ENCODE results near the gene HOXC6.

HOXC6 gene

DNA sequence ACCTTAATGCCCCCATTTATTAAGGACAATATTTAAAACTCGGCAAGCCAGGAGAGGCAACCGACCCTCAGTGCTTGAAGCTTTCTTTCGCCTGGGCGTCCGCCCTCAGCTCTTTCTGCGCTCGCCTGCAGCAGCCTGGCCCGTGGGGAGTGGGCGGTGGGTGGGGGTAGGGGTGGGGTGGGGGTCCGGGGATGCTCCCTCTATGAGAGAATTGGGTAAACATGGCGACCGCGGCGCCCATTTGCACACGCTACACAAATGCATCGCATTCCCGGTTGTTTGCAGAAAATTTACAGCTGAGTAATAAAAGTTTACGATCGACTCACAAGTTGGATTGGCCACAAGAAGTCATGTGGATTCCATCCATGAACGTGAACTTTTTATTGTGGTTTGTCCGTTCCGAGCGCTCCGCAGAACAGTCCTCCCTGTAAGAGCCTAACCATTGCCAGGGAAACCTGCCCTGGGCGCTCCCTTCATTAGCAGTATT is 11.7 kb upstream of the HOXC6 start:
- DNase-seq: peak; percentile 82

DNA sequence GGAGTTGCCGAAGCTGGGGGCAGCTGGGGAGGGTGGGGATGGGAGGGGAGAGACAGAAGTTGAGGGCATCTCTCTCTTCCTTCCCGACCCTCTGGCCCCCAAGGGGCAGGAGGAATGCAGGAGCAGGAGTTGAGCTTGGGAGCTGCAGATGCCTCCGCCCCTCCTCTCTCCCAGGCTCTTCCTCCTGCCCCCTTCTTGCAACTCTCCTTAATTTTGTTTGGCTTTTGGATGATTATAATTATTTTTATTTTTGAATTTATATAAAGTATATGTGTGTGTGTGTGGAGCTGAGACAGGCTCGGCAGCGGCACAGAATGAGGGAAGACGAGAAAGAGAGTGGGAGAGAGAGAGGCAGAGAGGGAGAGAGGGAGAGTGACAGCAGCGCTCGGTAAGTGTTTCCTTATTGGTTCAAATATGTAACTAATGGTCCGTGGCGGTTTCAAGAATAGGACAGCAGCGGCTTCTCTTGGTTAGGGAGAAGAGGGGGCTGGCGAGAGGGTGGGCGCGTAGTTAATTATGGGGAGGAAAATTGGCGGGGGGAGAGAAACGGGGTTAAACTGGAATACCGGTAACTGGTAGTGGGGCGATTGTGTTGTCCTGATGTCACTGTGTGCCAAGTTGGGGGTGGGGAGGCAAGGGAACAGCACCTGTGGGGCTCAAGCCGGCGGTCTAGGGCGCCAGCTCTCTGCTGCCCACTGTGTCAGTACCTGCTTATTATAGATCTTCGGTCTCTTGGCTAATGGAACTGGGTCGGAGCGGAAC is 11.0 kb upstream of the HOXC6 start:
- DNase-seq: peak; percentile 72

DNA sequence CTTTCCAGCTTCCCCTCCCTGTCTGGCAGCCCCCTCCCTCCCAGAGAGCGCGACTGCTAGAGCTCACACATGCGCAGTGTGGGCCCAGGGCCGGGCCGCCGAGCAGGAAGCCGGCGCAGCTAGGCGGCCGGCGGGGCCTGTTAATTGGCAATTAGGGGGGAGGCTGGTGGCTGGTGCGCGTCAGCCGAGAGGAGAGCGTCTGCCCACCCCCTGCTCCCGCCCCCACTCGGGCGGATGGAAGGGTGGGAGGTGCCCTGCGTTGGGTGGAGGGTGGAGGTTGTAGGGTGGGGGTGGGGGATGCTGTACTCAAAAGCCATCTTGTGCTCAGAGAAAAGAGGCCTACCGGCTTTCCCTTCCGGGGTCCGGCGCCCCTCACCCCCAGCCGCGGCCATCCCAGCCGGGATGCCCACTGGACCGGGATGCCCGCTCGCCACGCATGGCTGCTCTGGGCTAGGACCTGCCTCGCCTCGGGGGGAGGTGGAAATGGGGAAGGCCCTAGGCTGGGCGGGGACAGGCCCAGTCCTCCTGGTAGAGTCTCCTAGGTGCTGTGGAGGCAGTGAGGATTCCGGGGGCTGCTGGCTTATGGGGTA is 10.3 kb upstream of the HOXC6 start:
- DNase-seq: peak; percentile 95

DNA sequence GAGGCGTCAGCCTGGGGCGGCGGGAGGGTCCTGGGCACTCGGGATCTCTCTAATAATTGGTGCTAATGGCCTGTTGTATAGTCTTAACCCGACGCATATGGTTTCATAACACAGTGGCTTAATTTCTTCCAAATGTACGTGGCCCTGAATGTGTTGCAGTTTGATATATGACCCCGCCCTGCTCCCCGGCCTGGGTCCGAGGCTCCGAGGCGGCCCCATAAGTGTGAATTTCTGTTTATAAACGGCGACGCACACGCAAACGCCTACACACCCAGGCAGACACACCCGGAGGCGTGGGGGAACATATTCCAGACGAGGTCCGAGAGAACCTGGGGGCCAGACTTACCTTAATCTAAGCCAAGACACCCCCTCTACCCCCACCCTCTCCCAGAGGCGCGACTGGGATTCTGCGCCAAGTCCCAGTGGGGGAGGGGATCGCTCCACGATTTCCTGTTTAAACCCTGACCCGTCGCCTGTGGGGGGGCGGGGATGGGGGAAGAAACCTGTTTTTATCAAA is 9.7 kb upstream of the HOXC6 start:
- peak; percentile 70 for DNase-seq

DNA sequence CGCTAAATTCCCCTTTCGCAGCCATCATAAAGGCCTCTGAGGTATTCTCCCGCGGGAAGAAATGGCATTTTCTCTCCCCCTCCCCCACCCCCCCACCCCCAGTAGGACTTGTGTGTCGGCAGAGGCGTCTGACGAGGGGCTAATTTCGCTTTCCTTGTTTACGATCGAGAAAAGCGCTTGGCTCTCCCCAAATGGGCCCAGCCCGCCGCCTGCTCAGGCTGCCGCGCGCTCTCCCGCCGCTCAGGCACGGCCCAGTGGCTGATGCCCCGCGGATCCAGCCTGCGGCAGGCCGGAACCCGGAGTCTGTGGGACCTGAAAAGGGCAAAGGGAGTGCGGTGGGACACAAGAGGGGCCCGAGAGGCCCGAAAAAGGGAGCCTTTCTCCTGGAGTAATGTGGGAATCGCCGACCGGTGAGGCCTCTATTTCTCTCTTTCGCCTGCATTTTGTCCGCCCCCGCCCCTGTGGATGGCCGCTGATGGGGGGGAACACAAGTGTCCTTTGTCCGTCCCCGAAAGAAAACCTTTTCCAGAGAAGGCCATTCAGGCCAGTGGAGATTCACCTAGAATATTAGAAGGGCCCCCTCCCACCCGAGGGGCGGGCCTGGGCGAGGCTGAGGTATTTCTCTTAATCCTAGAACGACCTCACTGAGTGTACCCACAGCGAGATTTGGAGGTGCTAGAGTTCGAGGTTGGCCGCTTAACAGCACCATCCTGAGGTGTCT is 9.0 kb upstream of the HOXC6 start:
- DNase-seq: peak; percentile 55

DNA sequence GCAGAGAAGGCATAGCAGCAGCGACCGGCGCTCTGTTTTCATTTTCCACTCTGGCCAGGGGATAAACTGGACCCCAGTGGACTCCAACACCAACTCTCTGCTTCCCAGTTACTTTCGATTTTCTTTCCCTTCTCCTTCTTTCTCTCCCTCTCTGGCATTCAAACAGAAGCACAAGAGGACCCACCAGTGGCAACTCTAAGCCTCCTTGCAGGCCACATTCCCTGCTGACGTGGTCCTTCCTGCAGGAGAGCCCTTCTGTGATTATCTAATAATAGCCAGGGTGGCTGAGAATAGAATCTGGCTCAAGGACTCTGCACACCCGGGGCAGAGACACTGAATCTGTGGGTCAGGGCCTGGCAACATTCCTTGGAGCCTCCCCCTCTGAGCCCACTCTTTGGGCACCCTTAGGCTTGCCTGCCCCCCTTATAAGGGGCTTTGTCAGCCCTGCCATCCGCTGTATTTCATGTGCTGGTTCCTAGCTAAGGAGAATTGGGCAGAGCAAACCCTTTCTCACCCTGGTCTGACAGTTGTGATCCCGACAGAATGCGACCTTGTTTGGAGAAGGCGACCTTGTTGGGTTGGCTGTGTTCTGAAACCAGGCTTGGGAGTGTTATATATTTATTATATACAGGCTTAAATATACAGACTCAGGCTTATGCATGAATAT is 8.2 kb upstream of the HOXC6 start:
- DNase-seq: peak; percentile 60

DNA sequence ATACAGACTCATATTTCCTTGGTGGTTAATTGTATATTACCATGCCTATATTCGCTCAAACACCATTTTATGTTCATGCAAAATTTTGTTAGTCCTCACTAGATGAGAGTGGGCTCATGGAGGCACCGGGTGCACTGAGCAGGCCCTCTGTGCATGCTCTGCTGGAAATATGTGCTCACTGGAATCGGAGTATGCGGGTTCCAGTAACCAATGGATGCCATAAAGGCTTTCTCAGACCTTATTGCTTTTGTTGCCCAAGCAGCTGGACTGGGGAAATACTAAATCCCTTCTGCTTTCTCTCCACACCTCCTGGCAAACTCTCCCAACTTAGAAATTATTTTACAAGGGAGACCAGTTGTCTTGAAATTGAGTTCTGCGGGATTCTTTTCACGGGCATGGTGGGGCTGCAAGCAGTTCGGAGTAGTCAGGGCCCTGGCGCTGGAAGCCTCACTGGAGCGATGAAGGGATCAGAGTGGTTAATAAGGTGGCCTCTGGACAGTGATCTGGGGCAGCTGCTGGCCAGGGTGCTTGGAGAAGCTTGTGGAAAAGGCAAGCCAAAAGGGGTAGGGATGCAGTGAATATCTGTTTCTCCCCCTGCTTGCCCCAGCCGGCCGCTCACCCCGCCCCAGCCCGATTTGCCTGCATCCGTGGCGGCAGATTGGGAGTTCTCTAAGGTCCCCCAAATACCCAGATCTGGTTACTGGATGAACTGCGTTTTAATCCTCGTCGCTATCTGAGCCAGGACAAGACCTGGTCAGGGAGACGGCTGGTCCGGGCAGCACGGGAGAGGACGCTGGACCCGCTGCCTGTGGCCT is 7.4 kb upstream of the HOXC6 start:
- DNase-seq: no peak

DNA sequence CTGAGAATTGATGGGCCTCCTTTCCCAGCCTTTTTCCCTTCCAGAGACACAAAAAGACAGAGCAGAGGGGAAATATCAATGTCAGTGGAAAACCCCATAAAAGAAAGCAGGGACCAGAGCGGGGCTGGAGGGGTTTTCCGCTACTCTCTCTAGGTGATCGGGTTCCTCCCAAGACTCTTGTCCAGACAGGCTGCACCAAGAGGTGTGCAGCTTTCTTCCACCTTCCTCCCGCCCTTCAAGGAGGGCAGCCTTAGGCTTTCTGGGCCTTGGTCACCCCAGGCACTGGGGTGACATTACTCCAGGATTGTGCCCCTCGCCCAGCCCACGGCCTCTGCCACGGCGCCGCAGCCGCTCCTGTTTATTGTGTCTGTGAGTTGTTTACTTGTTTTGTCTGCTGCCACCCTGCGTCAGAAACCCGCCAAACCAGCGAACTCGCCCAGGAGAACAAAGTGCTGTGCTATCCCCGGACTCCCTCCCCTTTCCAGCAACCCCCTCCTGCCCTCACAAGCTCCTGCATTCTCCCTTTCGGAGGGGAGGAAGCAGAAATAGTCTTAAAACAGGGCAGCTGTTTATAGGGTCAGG is 6.7 kb upstream of the HOXC6 start:
- no peak for DNase-seq

DNA sequence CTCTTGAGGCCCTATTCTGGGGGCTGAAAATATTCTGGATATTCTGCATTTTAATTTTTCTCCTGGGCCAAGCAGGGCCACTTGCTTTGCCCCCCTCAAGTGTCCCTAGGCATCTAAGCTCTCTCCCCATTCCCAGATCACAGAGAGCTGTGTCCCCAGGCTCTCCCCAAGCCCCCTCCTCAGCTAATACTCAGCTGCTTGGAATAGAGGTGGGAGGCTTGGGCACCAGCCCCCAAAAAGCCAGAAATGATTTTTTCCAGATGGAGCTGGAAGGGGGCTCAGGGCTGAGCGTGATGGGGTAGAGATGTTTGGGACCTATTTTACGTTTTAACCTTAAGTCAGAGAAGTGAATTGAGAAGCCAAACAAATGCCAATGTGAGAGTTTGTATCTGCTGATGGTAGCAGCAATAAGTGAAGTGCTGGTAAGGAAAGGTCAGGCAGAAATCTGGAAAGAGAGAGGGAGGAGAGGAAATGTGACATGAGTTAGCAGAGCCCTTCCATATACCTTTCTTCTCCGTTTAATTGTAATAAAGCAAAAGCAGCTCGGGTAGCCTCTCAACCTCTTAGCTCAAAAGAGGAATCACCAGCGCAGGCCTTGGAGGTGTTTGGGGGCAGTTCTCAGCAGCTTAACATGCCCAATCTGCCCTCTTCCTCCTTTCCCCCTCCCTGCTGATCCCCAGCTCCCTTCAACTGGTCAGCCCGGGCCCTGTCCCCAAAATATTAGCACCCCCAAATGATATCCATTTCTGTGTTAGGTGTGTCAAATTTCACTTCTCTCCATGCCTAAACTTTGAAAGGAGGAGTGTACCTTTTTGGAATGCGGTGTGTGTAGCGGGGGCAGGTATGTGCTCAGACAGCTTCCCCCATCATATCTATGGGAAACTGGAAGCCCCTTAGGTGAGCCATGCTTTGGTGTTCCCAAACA is 5.0 kb upstream of the HOXC6 start:
- no peak for DNase-seq

DNA sequence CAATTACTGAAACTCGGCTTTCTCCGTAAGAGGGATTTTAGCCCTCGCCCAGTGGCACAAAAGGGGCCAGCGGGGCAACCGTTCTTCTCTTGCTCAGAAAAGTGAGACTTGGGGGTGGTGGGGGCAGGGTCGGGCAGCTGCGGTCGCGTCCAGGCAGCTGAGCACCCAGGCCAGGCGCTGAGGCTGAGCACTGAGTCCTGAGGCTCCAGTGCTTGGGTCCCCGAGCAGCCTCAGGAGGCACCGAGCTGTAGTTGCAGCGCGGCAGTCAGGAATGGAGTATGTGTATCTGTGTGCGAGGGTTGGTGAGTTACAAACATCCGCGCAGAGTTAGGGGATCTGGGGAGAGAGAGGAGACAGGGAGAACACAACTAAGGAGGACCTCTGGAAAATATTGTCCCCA is 4.1 kb upstream of the HOXC6 start:
- peak; percentile 24 for DNase-seq

DNA sequence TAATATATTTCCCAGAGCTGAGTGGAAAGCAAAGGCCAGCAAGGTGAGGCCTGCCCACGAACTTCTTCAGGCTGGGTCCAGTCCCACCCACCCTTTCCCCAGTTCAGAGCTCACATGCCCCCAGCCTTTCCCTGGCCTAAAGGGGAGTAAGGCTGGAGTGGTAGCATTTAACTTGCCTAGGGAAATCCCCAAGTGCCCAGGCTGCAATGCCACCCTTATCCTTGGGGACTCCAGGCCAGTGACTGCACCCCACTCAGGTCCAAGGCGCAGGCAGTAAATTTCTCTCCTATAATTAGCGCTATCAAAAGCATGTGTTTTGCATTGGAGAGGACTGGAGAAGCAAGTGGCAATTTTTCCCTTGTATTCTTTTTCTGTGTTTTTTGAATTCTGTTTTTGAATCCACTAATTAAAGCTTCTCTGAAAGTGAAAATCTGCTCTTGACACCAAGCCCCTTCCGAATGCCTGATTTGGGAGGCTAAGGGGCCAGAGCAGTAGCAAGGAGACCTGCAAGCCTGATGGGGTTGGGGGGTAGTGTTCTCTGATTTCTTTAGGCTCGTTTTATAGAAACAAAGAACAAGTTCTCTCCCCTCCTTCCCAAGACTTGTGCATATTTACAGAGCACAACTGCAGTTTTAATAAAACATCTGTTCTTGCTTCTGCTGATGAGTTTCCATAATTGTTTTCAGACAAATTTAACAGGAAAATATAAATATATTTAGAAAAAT is 3.5 kb upstream of the HOXC6 start:
- peak; percentile 20 for DNase-seq

DNA sequence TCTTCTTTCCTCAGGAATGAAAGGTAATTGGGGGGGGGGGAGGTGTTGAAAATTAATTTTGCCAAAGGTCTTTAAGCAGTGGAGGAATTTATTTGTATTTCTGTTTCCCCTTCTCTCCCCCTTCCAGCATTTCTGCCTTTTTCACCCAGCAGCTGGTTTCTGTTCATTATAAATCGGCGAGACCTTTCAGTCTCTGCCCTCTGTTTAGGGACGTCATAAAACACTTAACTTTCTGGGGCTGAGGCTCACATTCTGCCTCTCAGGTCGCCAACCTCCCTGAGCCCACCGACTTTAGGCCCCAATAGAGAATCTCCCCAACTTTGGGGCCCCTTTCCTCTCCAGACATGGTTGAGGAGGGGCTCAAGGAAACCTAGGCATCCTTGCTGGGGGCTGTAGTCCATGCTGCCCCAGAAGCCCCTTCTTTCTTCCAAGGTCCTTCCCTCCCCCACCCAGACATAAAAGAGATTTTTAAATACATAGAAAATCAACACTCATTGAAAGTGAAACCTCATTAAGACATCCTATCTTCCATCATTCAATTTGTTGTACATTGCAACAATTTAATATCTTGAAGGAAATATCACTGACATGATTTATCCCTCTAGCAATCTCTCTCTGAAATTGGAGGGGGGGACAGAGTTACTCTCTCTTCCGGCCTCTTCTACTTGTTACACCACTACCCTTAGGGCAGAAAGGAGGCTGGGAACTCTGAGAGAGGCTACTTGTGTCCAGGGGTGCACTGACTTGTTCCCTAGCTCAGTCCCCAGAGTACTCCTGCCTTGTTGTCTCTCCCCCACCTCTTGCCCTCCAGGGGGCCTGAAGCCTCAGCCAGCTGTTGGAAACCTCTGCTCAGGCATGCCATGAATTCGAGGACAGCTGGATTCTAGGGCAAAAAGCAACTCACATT is 2.5 kb upstream of the HOXC6 start:
- DNase-seq: peak; percentile 23

DNA sequence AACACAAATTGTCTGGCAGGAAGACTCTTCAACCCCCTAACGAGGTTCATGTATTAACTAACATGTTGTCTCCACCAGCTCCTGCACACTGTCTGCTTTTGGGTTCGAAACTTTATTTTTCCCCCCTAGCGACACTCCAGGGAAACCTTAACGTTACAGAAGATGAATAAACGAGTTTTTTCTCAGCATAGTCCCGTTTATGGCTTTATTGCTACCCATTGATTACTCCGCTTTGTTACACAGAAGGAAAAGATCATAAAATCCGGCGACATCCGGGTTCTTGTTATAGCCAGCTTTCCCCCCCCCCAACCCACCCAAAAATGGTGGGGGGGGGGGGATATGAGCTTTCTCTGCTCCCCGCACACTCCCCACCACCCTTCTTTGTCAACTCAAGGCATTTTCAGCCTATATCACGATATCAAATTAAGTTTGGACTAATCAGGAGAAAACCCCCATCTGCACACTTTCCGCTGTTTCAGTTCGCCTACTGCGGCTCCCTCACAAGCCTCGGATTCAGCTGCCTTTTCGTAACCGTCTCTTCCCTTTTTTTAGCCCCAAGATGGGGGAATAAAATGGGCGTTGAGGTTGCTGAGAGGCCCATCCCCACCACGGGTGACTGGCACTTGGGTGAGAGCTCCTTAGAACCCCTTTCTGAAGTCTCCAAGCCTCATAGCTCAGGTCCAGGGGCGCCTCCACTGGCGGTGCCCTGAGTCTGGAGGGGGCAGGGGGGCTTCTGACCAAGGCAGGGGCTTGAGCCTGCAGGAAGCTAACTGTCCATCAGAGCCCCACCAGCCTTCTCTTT is 1.4 kb upstream of the HOXC6 start:
- DNase-seq: no peak

DNA sequence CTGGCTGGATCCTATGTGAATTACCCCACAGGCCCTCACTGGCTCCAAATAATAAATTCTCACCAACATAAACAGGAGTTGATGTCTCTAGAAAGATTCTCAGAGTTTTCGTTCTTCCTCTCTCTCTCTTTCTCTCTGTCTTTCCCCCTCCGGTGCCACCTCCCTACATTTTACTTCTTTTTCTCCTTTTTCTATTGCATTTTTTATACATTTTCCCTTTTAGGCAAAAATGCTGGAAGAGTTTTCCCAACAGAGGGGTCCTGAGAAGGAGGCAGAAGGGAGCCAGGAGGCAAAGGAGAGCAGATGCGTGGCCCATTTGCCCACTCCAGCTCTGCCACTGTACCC is 826 bp upstream of the HOXC6 start:
- DNase-seq: no peak

DNA sequence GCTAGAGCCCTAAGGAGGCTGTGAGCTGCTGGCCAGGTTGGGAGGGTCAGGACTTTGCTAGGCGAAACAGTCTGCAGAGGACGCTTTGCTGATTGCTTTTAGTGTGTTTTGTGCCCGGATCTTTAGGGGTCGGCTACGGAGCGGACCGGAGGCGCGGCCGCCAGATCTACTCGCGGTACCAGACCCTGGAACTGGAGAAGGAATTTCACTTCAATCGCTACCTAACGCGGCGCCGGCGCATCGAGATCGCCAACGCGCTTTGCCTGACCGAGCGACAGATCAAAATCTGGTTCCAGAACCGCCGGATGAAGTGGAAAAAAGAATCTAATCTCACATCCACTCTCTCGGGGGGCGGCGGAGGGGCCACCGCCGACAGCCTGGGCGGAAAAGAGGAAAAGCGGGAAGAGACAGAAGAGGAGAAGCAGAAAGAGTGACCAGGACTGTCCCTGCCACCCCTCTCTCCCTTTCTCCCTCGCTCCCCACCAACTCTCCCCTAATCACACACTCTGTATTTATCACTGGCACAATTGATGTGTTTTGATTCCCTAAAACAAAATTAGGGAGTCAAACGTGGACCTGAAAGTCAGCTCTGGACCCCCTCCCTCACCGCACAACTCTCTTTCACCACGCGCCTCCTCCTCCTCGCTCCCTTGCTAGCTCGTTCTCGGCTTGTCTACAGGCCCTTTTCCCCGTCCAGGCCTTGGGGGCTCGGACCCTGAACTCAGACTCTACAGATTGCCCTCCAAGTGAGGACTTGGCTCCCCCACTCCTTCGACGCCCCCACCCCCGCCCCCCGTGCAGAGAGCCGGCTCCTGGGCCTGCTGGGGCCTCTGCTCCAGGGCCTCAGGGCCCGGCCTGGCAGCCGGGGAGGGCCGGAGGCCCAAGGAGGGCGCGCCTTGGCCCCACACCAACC is 1.5 kb downstream of the HOXC6 start:
- DNase-seq: peak; percentile 25

DNA sequence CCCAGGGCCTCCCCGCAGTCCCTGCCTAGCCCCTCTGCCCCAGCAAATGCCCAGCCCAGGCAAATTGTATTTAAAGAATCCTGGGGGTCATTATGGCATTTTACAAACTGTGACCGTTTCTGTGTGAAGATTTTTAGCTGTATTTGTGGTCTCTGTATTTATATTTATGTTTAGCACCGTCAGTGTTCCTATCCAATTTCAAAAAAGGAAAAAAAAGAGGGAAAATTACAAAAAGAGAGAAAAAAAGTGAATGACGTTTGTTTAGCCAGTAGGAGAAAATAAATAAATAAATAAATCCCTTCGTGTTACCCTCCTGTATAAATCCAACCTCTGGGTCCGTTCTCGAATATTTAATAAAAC is 2.2 kb downstream of the HOXC6 start:
- DNase-seq: no peak

DNA sequence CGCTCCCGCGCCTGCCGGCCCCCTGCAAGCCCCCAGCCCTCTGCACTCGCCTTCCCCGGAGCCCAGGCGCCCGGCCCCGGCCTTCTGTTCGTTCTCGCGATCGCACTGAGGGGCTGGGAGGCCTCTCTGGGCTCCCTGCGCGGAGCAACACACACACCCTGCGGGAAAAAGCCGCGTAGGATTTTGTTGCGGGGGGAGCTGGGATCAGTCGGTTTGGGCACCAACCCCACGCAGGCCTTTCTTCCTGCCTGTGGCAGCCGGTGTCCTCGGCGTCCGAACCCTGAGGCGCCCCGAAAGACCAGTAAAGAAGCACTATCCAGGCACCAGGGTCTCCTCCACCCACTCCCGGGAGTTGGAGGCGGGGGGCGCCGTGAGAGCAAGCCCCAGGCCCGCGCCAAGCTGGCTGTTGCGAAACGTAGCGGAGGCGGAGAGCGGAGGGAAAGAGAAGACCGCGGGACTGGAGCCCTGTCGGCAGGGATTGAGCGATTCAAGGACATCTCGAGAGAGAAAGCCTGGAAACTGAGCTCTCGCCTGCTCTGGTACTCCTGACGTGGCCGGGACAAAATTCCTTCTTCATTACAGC is 2.7 kb downstream of the HOXC6 start:
- peak; percentile 65 for DNase-seq
